Kidney (tissue), 14 donors: ENCODE results near the gene RAB40B. TPM values are rescaled to one million over a fixed set of nuclear protein-coding genes. Genes with fewer than 3 reads are reported as not detected.

Experiments used
- DNase-seq, 5 donors: peaks; one replicate each; pipeline ENCODE4 v3.0.0-alpha.2; 2013 to 2020
- FAIRE-seq: peaks from 2 replicates; lab custom pipeline; 2012; peaks lifted over from hg19 to GRCh38; lab: Jason Lieb, UNC
- H3K27ac ChIP-seq, 2 donors: one replicate each; pipeline ENCODE4 v1.7.0; 2013; ENCODE audit warnings: low read depth in 2 of 2, low read length in 2 of 2, inconsistent platforms in 1 of 2
- H3K27me3 ChIP-seq: one replicate; pipeline ENCODE4 v1.7.1; 2013; ENCODE audit warnings: low read length, inconsistent platforms; ENCODE audit not compliant: control insufficient read depth, insufficient read depth
- H3K36me3 ChIP-seq, 3 donors: one replicate each; pipeline versions ENCODE4 v1.7.0 to v1.7.1; 2013; ENCODE audit warnings: low read length in 3 of 3, control low read depth in 1 of 3, inconsistent platforms in 1 of 3; ENCODE audit not compliant: insufficient read depth in 3 of 3, control insufficient read depth in 2 of 3
- H3K4me1 ChIP-seq, 3 donors: one replicate each; pipeline versions ENCODE4 v1.7.0 to v1.7.1; 2013; ENCODE audit warnings: low read length in 3 of 3, inconsistent platforms in 1 of 3, low read depth in 1 of 3; ENCODE audit not compliant: control insufficient read depth in 2 of 3, insufficient read depth in 2 of 3
- H3K4me3 ChIP-seq, 3 donors: one replicate each; pipeline versions ENCODE4 v1.7.0 to v1.8.1; 2013; ENCODE audit warnings: low read length in 3 of 3, control low read depth in 1 of 3, inconsistent platforms in 1 of 3
- H3K9ac ChIP-seq, 3 donors: one replicate each; pipeline versions ENCODE4 v1.7.0 to v1.7.1; 2013; ENCODE audit warnings: low read length in 3 of 3, control low read depth in 1 of 3, inconsistent platforms in 1 of 3
- H3K9me3 ChIP-seq, 3 donors: one replicate each; pipeline versions ENCODE4 v1.7.0 to v1.7.1; 2013; ENCODE audit warnings: low read length in 3 of 3, control low read depth in 1 of 3, inconsistent platforms in 1 of 3; ENCODE audit not compliant: control insufficient read depth in 2 of 3, insufficient read depth in 1 of 3
- CTCF ChIP-seq: IDR thresholded peaks from 3 replicates; pipeline ENCODE4 v1.5.1; 2012; ENCODE audit warnings: mild to moderate bottlenecking, moderate library complexity, borderline replicate concordance; ENCODE audit not compliant: insufficient read depth; ENCODE audit errors: extremely low read depth
- intact Hi-C: fragments of 100-400 bp; cut with DNase I; formaldehyde crosslinking; loops from one replicate; pipeline ENCODE4 v1.11.1; 2022
- polyA plus RNA-seq: library from polyadenylated mRNA; stranded (reverse); fragments of 350-450 nt; fragmentation: Illumina TruSeq; extraction: RNeasy Lipid Tissue Mini Kit (QIAGEN cat#74804); gene quantifications from one replicate; pipeline ENCODE4 v1.2.3, GENCODE V29; 2014; ENCODE audit warnings: low read depth, low replicate concordance; ENCODE audit not compliant: insufficient read depth
- total RNA-seq: library from RNA; stranded (reverse); fragmentation: NEBNext Ultra II Directional; extraction: Animal tissue kit (Norgen Biotek cat#: 25700); gene quantifications from one replicate; pipeline ENCODE4 v1.2.1, GENCODE V29; 2021
- donor health status: control.
- donor health status: control.
- donor health status: control.
- donor health status: control.
- donor health status: control.
- donor health status: DM: yes; HTN: yes; CAD: no.
- donor health status: Normal renal cell carcinoma (clear cell type).

RAB40B gene
- total and polyA plus RNA-seq, 2 donors from 2014 or later, result 21.7 to 36.1 TPM

GRCh38 chr17:82631544-82631943, 67.0 kb downstream of the RAB40B start:
- H3K27ac ChIP-seq, result no peak overlapping the region
- DNase-seq (no peak), FAIRE-seq (no peak)
- H3K9me3 ChIP-seq, result no peaks in the 10 kb centered on the region
- H3K36me3 ChIP-seq, result peaks cover 0 to 13% (median 7%) of the 10 kb centered on the region in 3 donors
- H3K4me1 ChIP-seq, result no peaks in the 10 kb centered on the region
- no peak for TF ChIP-seq CTCF
- H3K9ac ChIP-seq, result no peak overlapping the region
- no peaks in the 10 kb centered on the region for H3K27me3 ChIP-seq
- H3K4me3 ChIP-seq, result no peak overlapping the region
- intact Hi-C loops, result no loop called here

GRCh38 chr17:82630212-82630611, 68.3 kb downstream of the RAB40B start:
- no peak overlapping the region for H3K27ac ChIP-seq
- DNase-seq (no peak), FAIRE-seq (no peak)
- intact Hi-C loops, result no loop called here
- H3K27me3 ChIP-seq, result no peaks in the 10 kb centered on the region
- no peaks in the 10 kb centered on the region for H3K9me3 ChIP-seq
- H3K4me3 ChIP-seq, result no peak overlapping the region
- H3K9ac ChIP-seq, result no peak overlapping the region
- H3K4me1 ChIP-seq, result no peaks in the 10 kb centered on the region
- H3K36me3 ChIP-seq, result peaks cover 4 to 23% (median 7%) of the 10 kb centered on the region in 3 donors
- no peak for TF ChIP-seq CTCF

GRCh38 chr17:82629748-82630147, 68.8 kb downstream of the RAB40B start:
- Histone ChIP-seq H3K27me3 (no peaks in the 10 kb centered on the region), H3K9me3 (no peaks in the 10 kb centered on the region), H3K27ac (no peak overlapping the region), H3K4me1 (no peaks in the 10 kb centered on the region), H3K4me3 (no peak overlapping the region), H3K9ac (no peak overlapping the region), H3K36me3 (peaks cover 6 to 25% (median 12%) of the 10 kb centered on the region in 3 donors)
- TF ChIP-seq CTCF, result no peak
- DNase-seq, result no peak
- intact Hi-C loops, result no loop called here
- no peak for FAIRE-seq

GRCh38 chr17:82627405-82627804, 71.1 kb downstream of the RAB40B start:
- no peaks in the 10 kb centered on the region for H3K4me1 ChIP-seq
- no peaks in the 10 kb centered on the region for H3K27me3 ChIP-seq
- H3K4me3 ChIP-seq, result no peak overlapping the region
- H3K9ac ChIP-seq, result no peak overlapping the region
- peaks cover 8 to 29% (median 12%) of the 10 kb centered on the region in 3 donors for H3K36me3 ChIP-seq
- no peak for DNase-seq
- no peak for TF ChIP-seq CTCF
- FAIRE-seq, result no peak
- intact Hi-C loops, result no loop called here
- H3K27ac ChIP-seq, result no peak overlapping the region
- H3K9me3 ChIP-seq, result no peaks in the 10 kb centered on the region
